Upper lobe of left lung (tissue), 4 donors: ENCODE results near the gene LIAS.

ENCODE experiments used
- EP300 ChIP-seq, 4 donors: sonication (generic); formaldehyde crosslinking; IDR thresholded peaks; one replicate each; pipeline ENCODE4 v1.5.1; 2017; ENCODE audit warnings: antibody characterized with exemption in 4 of 4, control low read depth in 2 of 4
- POLR2AphosphoS5 ChIP-seq, 2 donors: sonication (generic); formaldehyde crosslinking; IDR thresholded peaks; one replicate each; pipeline ENCODE4 v1.5.1; 2017; ENCODE audit warnings: antibody characterized with exemption in 2 of 2
- TF ChIP-seq, protein P1 (sequence below), 6 experiments: fragments of 450-650 bp in 4 of 6; fragments of 200-600 bp in 2 of 6; sonication (generic) in 2 of 6; IDR thresholded peaks; one replicate each; pipeline ENCODE4 v1.5.1; 2016 to 2019; ENCODE audit warnings: antibody characterized with exemption in 6 of 6

DNA sequence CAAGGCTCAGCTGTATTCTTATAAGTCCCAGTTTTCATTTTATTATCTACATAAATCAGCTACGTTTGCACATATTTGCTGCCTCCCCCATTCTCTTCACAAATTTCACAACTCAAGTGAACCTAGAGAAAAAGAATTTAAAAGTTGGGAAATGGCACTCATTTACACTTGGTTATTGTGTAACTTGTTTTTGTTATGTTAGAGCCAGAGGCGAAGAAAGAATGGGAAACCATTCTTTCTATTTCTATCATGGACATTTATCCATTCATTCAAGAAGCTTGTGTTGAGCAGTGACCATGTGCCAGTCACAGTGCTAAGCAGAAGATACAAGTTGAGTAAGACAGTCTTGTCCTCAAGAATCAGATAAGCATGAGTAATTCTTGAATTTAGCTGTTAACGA lies 13.5 kb downstream of the LIAS start:
- TF ChIP-seq, protein P1, sequence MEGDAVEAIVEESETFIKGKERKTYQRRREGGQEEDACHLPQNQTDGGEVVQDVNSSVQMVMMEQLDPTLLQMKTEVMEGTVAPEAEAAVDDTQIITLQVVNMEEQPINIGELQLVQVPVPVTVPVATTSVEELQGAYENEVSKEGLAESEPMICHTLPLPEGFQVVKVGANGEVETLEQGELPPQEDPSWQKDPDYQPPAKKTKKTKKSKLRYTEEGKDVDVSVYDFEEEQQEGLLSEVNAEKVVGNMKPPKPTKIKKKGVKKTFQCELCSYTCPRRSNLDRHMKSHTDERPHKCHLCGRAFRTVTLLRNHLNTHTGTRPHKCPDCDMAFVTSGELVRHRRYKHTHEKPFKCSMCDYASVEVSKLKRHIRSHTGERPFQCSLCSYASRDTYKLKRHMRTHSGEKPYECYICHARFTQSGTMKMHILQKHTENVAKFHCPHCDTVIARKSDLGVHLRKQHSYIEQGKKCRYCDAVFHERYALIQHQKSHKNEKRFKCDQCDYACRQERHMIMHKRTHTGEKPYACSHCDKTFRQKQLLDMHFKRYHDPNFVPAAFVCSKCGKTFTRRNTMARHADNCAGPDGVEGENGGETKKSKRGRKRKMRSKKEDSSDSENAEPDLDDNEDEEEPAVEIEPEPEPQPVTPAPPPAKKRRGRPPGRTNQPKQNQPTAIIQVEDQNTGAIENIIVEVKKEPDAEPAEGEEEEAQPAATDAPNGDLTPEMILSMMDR (IDR thresholded peaks at IDR 0.05), result no peak
- TF ChIP-seq POLR2AphosphoS5 (IDR thresholded peaks at IDR 0.05) (no peak), EP300 (IDR thresholded peaks at IDR 0.05) (no peak)
